ENCODE data around the gene ARHGAP26.

Gene ARHGAP26

DNA sequence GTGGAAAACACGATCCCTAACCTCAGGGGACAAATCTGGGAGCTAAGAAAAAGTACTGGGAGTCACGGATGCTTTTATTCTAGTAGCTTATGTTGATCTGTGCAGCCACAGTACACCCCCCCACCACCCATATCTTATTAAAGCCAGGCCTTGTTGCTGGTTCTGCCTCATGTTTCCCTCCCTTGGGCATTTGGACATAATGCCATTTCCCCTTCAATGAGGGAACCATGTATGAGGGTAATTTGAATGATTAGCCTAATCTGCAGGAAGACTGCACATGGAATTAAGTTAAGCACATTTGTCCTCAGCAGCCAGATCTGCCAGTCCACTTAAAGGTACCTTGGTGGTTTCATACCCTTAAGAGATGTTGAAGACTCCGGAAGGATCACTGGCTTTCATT lies 102.0 kb downstream of the ARHGAP26 start:
- no peak for DNase-seq (ENCODE audit: low read depth in 2 of 3, low spot score in 2 of 3)

DNA sequence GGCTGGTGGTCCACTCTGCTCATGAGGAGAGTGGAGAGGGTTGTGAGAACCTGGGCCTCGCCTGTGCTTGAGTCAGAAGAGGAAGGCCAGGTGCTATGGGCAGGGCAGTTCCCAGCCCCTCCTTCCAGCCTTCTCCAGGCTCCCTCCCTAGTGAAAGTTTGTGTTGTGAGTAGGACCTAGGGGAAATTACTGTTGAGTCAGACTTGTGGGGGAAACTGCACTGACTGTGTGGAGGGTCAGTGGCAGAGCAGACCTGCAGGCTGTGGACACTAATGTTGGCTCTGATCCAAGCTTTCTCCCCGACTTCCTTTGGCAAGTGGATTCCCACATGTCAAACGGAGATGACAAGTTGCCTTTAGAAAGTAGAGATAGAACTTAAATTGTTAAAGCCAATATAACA lies 102.6 kb downstream of the ARHGAP26 start:
- no peak for DNase-seq (ENCODE audit: low read depth in 2 of 3, low spot score in 2 of 3)

DNA sequence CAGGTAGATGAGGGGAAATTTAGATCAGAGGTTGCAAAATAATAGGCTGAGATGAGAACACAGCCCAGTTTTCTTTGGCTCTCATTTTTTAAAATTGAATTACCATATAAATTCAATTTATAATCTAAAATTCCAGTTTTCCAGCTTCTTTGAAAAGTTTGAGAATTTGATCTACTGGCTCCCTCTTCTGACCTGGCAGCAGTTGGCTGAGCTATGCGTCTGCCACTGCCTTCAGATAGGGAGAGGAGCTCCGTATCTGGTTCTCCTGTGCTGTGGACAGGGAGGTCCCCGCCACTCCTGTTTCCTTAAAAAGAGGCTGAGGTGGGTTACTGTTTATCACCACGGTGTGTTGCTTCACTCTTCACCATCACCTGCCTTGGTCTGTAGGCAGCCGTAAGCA lies 103.7 kb downstream of the ARHGAP26 start:
- DNase-seq (ENCODE audit: low read depth in 2 of 3, low spot score in 2 of 3): no peak

DNA sequence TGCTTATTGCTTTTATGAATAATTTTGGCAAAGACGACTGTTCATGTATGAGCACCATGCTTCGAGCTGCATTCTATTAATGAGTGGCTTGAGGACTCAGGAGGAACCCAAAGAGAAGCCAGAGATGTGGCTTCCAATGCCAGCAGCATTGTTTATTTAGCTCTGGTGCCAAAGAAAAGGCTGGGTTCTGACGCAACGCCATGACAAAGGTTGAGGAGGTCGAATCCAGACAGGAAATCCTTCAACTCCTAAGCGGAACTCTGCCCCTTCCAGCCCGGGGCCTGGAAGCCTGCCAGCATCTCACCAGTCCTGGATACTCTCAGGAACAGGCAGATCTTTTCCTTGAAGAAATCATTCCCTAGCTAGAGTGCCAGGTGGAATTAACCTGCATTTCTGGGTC lies 104.4 kb downstream of the ARHGAP26 start:
- DNase-seq (ENCODE audit: low read depth in 2 of 3, low spot score in 2 of 3): no peak

DNA sequence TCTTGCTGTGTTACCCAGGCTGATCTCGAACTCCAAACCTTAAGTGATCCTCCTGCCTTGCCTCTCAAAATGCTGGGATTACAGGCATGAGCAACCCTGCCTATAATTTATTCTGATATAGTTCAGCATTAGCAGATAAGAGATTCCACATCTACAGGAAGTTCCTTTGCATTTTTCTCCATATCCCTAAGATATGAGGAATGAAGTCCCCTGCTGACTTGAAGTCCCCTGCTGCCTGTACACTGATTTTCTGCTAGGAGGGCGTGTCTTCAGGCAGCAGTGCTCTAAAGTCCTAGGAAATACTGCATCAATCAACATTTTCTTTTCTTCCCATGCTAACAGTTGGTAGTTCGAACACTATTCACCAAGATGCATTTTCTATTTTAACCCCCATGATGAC lies 105.8 kb downstream of the ARHGAP26 start:
- DNase-seq (ENCODE audit: low read depth in 2 of 3, low spot score in 2 of 3): no peak

DNA sequence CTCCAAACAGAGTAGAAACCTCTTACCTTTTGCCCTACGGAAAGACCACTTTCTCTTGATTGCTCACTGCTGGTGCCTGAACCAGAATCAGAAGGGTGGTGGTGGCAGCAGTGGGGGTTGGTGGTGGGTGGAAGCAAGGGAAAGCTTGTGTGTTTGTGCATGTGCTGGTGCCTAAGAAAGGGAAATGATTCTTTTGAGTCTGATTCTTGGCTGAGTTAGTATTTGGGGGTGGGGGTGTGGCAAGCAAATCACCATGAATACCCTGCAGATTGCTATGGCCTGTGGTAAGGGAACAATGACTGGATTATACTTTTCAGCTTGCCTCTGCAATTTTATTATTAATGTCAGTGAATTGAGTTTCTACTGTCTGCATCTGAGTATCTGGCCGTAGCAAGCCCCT lies 106.6 kb downstream of the ARHGAP26 start:
- no peak for DNase-seq (ENCODE audit: low read depth in 2 of 3, low spot score in 2 of 3)

DNA sequence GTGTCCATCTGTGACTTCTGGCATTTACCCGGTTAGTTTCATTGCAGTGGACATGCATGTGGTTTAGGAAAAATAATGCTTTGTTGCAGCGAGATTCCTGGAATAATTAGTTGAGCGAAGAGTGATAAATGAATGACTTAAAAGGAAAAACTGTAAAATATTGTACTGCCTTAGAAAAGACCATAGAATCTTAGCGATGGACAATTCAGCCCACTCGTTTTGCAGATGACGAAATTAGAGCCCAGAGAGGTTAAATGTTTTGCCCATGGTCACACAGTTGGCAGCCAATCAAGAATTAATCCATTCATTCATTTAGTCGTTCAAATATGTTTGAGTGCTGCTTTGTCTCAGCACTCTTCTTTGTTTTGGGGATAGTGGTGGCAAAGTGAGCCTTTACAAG lies 107.9 kb downstream of the ARHGAP26 start:
- DNase-seq (ENCODE audit: low read depth in 2 of 3, low spot score in 2 of 3): no peak

DNA sequence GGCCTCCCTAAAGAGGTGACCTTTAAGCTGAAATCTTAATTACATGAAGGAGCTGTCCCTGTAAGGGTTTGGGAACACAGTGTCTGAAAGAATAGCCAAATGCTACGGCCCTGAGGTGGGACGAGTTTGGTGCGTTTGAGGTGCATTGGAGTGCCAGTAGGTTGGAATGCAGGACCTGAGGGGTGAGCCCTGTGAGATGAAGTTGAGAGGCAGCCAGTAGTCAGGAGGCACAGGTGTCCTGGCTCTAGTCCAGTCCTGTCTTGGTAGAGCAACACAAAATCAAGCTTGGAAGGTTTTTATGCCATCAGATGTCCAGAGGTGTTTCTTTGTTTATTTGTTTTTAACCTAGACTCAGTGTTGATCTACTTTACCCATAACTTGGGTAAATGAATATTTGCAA lies 108.5 kb downstream of the ARHGAP26 start:
- no peak for DNase-seq (ENCODE audit: low read depth in 2 of 3, low spot score in 2 of 3)

DNA sequence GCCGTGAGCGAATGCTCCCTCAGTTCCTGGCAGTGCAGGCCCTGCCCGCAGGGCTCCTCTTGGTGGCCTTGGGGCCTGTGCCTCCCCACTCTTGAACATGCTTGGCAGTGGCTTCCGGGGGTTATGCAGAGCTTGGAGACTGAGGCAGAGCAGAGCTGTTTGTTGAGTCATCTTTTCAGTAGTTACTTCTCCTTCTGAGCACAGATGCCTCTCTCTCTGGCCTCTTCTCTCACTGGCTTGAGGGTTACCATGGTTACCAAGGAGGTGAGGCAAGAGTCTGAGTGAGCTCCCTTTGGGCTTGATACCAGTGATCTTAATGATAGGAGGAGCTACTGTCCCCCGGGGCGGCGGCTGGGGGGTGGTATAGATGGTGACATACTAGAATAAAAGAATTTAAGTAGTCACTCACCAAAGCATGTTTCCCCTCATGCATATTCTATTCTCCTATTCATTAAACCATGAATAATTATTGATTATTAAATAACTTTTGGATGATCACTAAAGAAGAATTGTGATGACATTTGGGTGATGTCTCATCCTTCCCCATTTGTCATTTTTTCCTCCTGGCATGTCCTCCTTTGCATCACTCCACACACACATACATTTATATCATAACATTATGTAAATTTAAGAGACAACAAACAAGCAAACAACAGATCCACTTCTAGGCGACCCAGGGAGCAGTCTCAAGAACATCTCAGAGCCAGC lies 111.1 kb downstream of the ARHGAP26 start:
- DNase-seq (ENCODE audit: low read depth in 2 of 3, low spot score in 2 of 3): no peak

DNA sequence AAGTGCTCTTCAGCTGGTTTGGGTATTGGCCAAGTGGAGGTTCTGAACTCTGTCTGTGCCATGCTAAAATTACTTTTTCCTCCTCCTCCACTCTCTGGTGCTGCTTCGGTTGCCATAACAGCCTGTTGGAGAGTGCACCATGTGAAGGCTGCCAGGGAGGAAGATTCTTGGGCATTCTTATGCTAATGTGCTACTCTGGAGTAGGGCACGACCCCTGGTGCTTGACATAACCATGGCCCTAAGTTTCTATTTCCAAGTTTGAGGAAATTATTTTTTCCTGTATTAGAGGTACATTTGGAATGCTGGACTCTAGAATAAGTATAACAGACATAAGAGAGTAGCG lies 111.6 kb downstream of the ARHGAP26 start:
- DNase-seq (ENCODE audit: low read depth in 2 of 3, low spot score in 2 of 3): no peak

DNA sequence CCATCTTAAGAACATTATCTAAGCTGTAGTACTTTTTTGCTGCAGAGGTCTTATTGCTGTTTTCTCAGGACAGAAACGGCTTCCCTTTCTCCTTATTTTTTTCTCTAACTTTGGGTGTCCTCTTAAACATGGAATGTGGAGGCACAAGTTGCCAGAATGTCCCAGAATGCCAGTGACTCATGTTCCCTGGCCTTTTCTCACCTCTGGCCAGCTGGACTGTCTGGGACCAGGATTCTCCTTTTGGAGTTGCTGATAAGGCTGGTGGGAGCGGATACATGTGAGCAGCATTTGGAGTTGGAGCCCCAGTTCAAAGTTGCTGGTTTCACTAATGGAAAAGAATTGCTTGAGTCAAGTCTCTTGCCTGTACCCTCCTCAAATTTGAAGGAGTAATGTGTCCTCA lies 112.8 kb downstream of the ARHGAP26 start:
- no peak for DNase-seq (ENCODE audit: low read depth in 2 of 3, low spot score in 2 of 3)

DNA sequence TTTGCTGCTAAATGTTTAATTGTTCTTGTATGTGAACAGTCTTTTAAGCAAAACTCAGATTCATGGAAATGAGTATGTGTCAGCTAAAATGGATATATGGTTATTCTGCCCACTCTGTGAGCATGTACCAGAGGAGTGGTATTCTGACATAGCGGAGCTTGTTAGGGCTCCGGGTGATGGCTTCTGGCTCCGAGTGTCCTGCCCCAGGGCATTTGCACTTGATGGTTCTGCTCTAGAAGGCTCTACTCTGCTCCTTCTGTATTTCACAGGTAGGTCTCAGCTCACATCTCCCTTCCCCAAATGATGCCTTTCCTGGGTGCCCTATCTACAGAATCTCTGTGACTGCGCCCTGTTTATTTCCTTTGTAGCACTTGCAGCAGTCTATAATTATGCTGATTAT lies 113.3 kb downstream of the ARHGAP26 start:
- DNase-seq (ENCODE audit: low read depth in 2 of 3, low spot score in 2 of 3): no peak

DNA sequence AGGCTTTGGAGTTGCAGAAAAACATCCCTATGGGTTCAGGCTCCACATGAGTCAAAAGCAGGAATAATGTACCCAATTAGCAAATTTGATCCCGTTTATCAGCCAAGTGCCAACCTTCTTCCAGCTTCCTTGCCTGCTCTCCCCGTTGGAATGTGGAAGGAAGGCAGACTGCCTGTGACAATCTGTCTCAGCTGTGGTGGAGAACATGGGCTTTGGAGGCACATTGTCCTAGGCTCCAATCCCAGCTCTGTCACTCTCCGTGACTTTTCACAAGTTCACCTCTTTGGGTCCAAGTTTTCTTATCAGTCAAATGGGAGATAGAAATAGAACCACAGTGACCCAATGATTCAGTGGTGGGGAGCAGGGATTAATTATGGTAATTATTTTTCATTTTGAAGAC lies 113.9 kb downstream of the ARHGAP26 start:
- no peak for DNase-seq (ENCODE audit: low read depth in 2 of 3, low spot score in 2 of 3)

DNA sequence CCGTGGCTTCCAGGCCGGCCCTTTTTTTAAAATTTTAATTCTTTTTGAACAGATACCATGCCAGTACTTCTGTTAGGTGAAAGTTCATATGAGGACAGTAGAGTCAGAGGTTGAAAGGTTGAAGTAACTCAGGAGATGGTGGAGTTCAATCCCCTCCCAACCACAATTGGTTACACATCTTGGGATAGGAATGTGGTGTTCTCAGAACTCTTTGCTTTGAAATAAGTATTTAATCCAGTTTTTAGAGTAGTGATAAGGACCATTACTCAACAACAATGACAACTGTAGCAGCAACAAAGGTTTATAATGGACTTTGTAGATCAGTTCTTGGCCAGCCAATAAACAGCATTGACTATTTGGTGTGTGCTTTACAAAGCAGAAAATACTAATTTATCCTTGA lies 116.0 kb downstream of the ARHGAP26 start:
- no peak for DNase-seq (ENCODE audit: low read depth in 2 of 3, low spot score in 2 of 3)

DNA sequence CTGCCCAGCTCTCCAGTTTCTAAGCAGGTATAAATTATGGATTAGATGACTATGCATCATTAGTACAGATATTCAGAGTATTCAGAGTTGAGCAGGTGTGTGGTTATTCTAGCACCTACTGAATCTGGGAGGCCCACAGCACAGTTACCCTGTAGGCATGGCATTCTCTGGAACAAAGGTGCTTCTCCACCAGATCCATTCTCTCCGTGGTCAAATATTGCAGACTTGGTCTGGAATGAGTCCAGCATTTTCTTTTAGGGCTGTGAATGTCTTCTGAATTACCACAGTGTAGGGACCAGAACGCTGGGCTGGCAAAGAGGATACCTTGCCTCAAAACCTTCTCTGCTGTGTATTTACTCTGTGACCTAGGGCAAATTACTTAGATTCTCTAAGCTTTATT lies 116.8 kb downstream of the ARHGAP26 start:
- DNase-seq (ENCODE audit: low read depth in 2 of 3, low spot score in 2 of 3): no peak

DNA sequence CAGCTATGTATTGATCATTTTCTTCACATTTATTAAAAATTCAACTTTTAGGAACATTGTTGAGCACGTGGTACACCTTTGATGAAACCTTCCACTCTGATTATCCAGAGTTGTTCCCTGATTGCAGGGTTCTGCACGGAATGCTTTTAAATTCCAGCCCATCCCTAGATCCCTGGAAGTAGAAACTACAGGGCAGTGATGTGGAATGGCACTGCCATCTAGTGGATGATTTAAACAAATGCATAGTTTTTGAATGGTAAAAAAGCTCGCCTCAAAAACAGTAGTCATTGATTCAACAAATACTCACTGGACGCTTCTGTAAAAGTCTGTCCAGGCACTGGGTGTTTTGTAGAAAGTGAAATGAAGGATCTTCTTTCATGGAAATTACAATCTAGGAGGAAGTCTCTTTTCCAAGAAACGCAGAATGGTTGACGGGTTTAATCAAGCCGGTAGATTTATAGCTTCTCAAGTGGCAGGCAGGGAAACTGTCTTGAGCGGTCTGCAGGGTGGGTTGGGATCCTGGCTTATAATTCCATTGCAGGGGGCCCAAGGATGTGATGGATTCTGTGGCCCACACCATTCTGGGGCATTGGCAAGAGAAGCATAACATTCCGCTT lies 118.4 kb downstream of the ARHGAP26 start:
- no peak for DNase-seq (ENCODE audit: low read depth in 2 of 3, low spot score in 2 of 3)

DNA sequence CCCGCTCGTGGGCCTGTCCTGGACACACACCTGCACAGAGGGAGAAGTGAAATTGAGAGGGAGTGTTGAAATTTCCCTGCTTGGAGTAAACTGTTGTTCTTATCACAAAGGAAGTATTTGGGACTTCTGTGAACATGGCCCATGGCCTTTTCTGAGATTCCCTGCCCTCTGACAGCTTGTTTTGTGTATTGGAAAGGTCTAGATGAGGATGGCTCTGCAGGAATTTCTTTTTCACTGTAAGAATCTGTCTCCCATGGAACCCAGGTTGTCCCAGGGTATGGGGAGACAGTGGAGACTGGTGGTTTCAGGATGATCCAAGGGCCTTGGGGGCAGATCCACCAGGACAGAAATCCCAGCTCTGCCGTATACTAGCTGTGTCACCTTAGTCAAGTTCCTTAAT lies 121.8 kb downstream of the ARHGAP26 start:
- DNase-seq (ENCODE audit: low read depth in 2 of 3, low spot score in 2 of 3): no peak

DNA sequence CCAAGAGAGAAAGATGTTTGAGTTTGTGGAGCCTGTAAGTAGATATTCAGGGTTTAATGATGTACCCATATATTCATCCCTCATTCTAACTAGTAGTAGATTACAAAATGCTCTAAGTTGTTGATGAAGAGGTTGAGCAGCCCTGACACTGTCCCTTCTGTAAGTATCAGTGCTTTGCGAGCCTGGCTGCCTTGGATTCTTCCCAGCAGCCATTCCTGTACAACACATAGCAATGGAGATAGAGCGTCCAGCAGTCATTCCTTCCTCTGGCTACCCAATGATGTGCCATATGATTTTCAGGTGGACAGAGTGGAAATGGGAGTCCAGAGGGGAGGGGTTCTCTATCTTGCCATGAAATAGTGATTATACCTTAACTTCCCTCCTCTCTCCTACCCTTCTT lies 124.1 kb downstream of the ARHGAP26 start:
- DNase-seq (ENCODE audit: low read depth in 2 of 3, low spot score in 2 of 3): no peak

DNA sequence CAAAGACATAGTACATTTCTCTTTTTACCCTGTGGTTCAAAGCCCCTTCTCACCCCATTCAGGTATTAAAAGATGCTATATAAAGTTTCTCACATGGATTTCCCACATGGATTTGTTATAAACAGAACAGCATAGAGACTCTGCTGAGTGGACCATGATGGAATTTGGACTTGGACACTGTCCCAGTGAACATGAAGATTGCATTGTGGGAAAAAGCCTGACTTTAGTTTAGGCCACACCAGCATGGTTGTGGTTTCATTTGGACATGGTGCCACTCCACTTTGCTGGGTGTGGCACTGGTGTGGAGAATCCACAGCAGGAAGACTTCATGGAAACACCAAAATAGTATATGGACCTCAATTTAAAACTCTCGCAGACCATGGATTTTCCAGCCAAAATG lies 124.6 kb downstream of the ARHGAP26 start:
- no peak for DNase-seq (ENCODE audit: low read depth in 2 of 3, low spot score in 2 of 3)

DNA sequence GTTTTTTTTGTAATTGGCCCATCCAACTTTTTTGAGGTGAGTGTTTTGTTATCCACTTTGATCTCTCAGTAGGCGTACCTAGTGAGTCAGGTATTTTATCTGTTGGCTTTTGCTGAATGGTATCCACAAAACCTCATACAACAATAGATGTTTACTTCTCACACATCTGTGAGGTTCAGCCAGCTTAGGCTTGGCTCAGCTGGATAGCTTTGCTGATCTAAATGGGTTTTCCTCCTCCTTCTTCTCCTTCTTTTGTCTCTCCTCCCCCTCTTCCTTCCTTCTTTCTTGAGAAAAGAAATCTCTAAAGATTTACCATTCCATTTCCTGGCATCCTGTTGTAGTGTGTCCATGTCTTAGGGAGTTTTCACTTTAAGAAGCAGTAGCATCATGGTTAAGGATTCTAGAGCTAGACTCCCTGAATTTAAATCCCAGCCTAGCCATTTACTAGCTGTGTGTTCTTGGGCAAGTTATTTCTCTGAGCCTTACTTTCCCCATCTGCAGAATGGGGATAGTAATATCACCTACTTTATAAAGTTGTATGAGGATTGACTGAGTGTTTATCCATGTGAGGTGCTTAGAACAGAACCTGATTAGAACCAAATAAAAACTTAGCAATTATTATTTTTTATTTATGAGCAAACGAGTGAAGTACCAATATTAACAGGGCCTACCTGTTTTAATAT lies 126.3 kb downstream of the ARHGAP26 start:
- no peak for DNase-seq (ENCODE audit: low read depth in 2 of 3, low spot score in 2 of 3)

DNA sequence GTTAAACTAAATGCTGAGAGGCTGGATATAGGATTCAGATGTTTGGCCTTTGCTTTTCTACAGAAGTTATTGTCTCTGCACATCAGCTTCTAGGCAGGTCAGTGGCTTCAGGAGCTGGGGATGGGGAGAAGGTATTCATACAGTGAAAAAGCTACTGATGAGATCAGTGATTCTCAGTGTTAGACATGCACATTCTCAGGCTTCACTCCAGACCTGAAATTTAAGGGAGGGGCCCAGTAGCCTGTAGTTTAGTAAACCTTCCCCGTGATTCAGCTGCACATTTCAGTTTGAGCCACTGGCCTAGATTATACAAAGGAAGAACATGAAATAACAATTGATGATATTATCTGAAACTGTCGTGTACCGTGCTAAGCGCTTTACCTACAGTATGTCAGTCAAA lies 127.2 kb downstream of the ARHGAP26 start:
- no peak for DNase-seq (ENCODE audit: low read depth in 2 of 3, low spot score in 2 of 3)

DNA sequence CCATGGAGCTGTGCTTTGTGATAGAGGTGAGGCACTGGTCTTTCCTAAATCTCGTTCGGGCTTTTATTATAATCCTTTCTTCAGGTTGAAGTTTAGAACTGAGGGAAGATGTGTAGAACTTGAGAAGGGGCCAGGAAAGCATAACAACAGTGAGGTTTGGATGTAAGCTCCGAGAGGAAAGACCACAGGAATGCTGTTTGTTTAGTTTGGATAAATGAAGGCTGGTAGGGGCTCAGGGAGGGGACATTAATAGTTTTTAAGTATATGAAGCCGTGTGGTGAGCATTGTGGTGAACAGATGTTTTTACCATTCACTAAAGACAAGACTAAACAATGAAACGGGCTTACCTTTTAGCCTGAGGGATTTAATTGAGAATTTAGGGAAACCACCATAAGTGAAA lies 130.8 kb downstream of the ARHGAP26 start:
- no peak for DNase-seq (ENCODE audit: low read depth in 2 of 3, low spot score in 2 of 3)

All from activated CD8-positive, alpha-beta memory T cell treated with anti-CD3 and anti-CD28 coated beads for 48 hours (primary cell).